ENCODE results near the gene CBX7. TPM values are rescaled to one million over a fixed set of nuclear protein-coding genes. Genes with fewer than 3 reads are reported as not detected.
A peak's percentile ranks its signal among the peaks of the same experiment; 100 is the strongest.

The CBX7 gene
- total RNA-seq, 2 donors from 2014 or later = 170 to 174 TPM

GRCh38 chr22:39144101-39144767, 8.2 kb downstream of the CBX7 start:
- peaks cover 3% of the 10 kb centered on the region for H3K36me3 ChIP-seq
- peaks cover 16 to 49% of the 10 kb centered on the region in 2 donors for H3K4me1 ChIP-seq (ENCODE audit: control insufficient read depth in 1 of 2, low read depth in 2 of 2)
- H3K27me3 ChIP-seq (replicated peaks; ENCODE audit: insufficient read depth) = no peaks in the 10 kb centered on the region
- DNase-seq (ENCODE audit: low spot score) (no peak), ATAC-seq (ENCODE audit: insufficient number of reproducible peaks, low FRiP score, low read depth) (no peak)
- H3K4me3 ChIP-seq = peak overlapping the region; percentile 97
- H3K9me3 ChIP-seq = no peaks in the 10 kb centered on the region
- TF ChIP-seq CTCF (IDR thresholded peaks at IDR 0.05) = no peak
- H3K27ac ChIP-seq = peak overlapping the region; percentile 2 to 97

GRCh38 chr22:39142088-39142680, 10.3 kb downstream of the CBX7 start:
- peaks cover 12 to 28% of the 10 kb centered on the region in 2 donors for H3K4me1 ChIP-seq (ENCODE audit: control insufficient read depth in 1 of 2, low read depth in 2 of 2)

GRCh38 chr22:39139933-39140332, 12.5 kb downstream of the CBX7 start:
- TF ChIP-seq CTCF (IDR thresholded peaks at IDR 0.05) = no peak
- Histone ChIP-seq H3K36me3 (peaks cover 5% of the 10 kb centered on the region), H3K27ac (no peak overlapping the region), H3K9me3 (no peaks in the 10 kb centered on the region), H3K4me1 (ENCODE audit: control insufficient read depth in 1 of 2, low read depth in 2 of 2) (peaks cover 7 to 16% of the 10 kb centered on the region in 2 donors), H3K4me3 (no peak overlapping the region), H3K27me3 (replicated peaks; ENCODE audit: insufficient read depth) (no peaks in the 10 kb centered on the region)
- no peak for DNase-seq (ENCODE audit: low spot score)
- no peak for ATAC-seq (ENCODE audit: insufficient number of reproducible peaks, low FRiP score, low read depth)

More at GRCh38 chr22:39142088-39142680, 10.3 kb downstream of the CBX7 start:
- H3K36me3 ChIP-seq = peaks cover 3% of the 10 kb centered on the region
- H3K4me3 ChIP-seq = no peak overlapping the region
- no peak for TF ChIP-seq CTCF (IDR thresholded peaks at IDR 0.05)
- no peaks in the 10 kb centered on the region for H3K27me3 ChIP-seq (replicated peaks; ENCODE audit: insufficient read depth)
- DNase-seq (ENCODE audit: low spot score) = no peak
- no peaks in the 10 kb centered on the region for H3K9me3 ChIP-seq
- H3K27ac ChIP-seq = no peak overlapping the region
- no peak for ATAC-seq (ENCODE audit: insufficient number of reproducible peaks, low FRiP score, low read depth)

- Histone ChIP-seq H3K36me3 (peaks cover 15% of the 10 kb centered on the region), H3K9me3 (no peaks in the 10 kb centered on the region), H3K4me3 (no peak overlapping the region), H3K27me3 (replicated peaks; ENCODE audit: insufficient read depth) (no peaks in the 10 kb centered on the region), H3K4me1 (ENCODE audit: control insufficient read depth in 1 of 2, low read depth in 2 of 2) (peaks cover 0 to 4% of the 10 kb centered on the region in 2 donors), H3K27ac (no peak overlapping the region)
- ATAC-seq (ENCODE audit: insufficient number of reproducible peaks, low FRiP score, low read depth) = no peak
- DNase-seq (ENCODE audit: low spot score) = no peak
- TF ChIP-seq CTCF (IDR thresholded peaks at IDR 0.05) = no peak
Observed at GRCh38 chr22:39138357-39138997, 14.0 kb downstream of the CBX7 start.

- no peak for ATAC-seq (ENCODE audit: insufficient number of reproducible peaks, low FRiP score, low read depth)
- no peak for DNase-seq (ENCODE audit: low spot score)
- Histone ChIP-seq H3K27ac (no peak overlapping the region), H3K4me3 (no peak overlapping the region), H3K27me3 (replicated peaks; ENCODE audit: insufficient read depth) (no peaks in the 10 kb centered on the region), H3K4me1 (ENCODE audit: control insufficient read depth in 1 of 2, low read depth in 2 of 2) (peaks cover 0 to 4% of the 10 kb centered on the region in 2 donors), H3K36me3 (peaks cover 33% of the 10 kb centered on the region), H3K9me3 (no peaks in the 10 kb centered on the region)
- TF ChIP-seq CTCF (IDR thresholded peaks at IDR 0.05) = no peak
Observed at GRCh38 chr22:39136317-39136716, 16.2 kb downstream of the CBX7 start.

Data from thoracic aorta (tissue), 2 donors.